ENCODE measurements around the gene XYLT1. TPM values are rescaled to one million over a fixed set of nuclear protein-coding genes. Genes with fewer than 3 reads are reported as not detected.

Gene XYLT1
- total RNA-seq, 6 experiments from 2014 or later, result 22.0 to 51.1 (median 27.5) TPM

GRCh38 chr16:17295948-17296347, 174.8 kb downstream of the XYLT1 start:
- peaks cover 7% of the 10 kb centered on the region for H3K4me1 Mint-ChIP-seq (ENCODE audit: low read depth)
- no peak for TF ChIP-seq CTCF (IDR thresholded peaks at IDR 0.05)
- 0 out of 2 replicates have a peak overlapping the region, but pooled peaks have one; percentile 11 for H3K27ac Mint-ChIP-seq
- H3K36me3 Mint-ChIP-seq (ENCODE audit: low read depth), result no peaks in the 10 kb centered on the region
- no peak overlapping the region for H3K4me3 Mint-ChIP-seq
- H3K27me3 Mint-ChIP-seq (ENCODE audit: insufficient read depth), result no peaks in the 10 kb centered on the region
- no peaks in the 10 kb centered on the region for H3K9me3 Mint-ChIP-seq
- DNase-seq, result no peak

- Mint-ChIP-seq H3K36me3 (ENCODE audit: low read depth) (no peaks in the 10 kb centered on the region), H3K4me1 (ENCODE audit: low read depth) (peaks cover 5% of the 10 kb centered on the region), H3K27me3 (ENCODE audit: insufficient read depth) (no peaks in the 10 kb centered on the region), H3K27ac (no peak overlapping the region), H3K4me3 (no peak overlapping the region), H3K9me3 (no peaks in the 10 kb centered on the region)
- no peak for TF ChIP-seq CTCF (IDR thresholded peaks at IDR 0.05)
- no peak for DNase-seq
Measured at GRCh38 chr16:17294856-17295255, 175.9 kb downstream of the XYLT1 start.

GRCh38 chr16:17293813-17294558, 176.8 kb downstream of the XYLT1 start:
- Mint-ChIP-seq H3K27ac (no peak overlapping the region), H3K9me3 (no peaks in the 10 kb centered on the region), H3K4me3 (no peak overlapping the region), H3K27me3 (ENCODE audit: insufficient read depth) (no peaks in the 10 kb centered on the region), H3K36me3 (ENCODE audit: low read depth) (no peaks in the 10 kb centered on the region), H3K4me1 (ENCODE audit: low read depth) (no peaks in the 10 kb centered on the region; the same call in 1 of the 2 replicates)
- no peak for DNase-seq
- TF ChIP-seq CTCF (IDR thresholded peaks at IDR 0.05), result no peak

GRCh38 chr16:17291289-17291688, 179.5 kb downstream of the XYLT1 start:
- H3K27me3 Mint-ChIP-seq (ENCODE audit: insufficient read depth), result no peaks in the 10 kb centered on the region
- no peak for TF ChIP-seq CTCF (IDR thresholded peaks at IDR 0.05)
- H3K9me3 Mint-ChIP-seq, result no peaks in the 10 kb centered on the region
- H3K27ac Mint-ChIP-seq, result no peak overlapping the region
- no peak for DNase-seq
- H3K4me3 Mint-ChIP-seq, result no peak overlapping the region
- no peaks in the 10 kb centered on the region for H3K36me3 Mint-ChIP-seq (ENCODE audit: low read depth)
- no peaks in the 10 kb centered on the region; the same call in 1 of the 2 replicates for H3K4me1 Mint-ChIP-seq (ENCODE audit: low read depth)

GRCh38 chr16:17289674-17290635, 180.8 kb downstream of the XYLT1 start:
- no peak for TF ChIP-seq CTCF (IDR thresholded peaks at IDR 0.05)
- no peak for DNase-seq
- Mint-ChIP-seq H3K27ac (no peak overlapping the region), H3K27me3 (ENCODE audit: insufficient read depth) (no peaks in the 10 kb centered on the region), H3K36me3 (ENCODE audit: low read depth) (no peaks in the 10 kb centered on the region), H3K4me1 (ENCODE audit: low read depth) (no peaks in the 10 kb centered on the region), H3K4me3 (no peak overlapping the region), H3K9me3 (no peaks in the 10 kb centered on the region)

All from HFFc6 (cell line).